MM.1S (cell line): Measurements from ENCODE around the gene MLF1.

Experiments used
- DNase-seq: peaks from one replicate; pipeline ENCODE4 v3.0.0-alpha.2; 2015
- H2AFZ ChIP-seq: fragments of 300-600 bp; sonication (generic); 2 replicates; pipeline ENCODE4 v1.6.0; 2016; ENCODE audit warnings: antibody characterized with exemption, low read length
- H3F3A ChIP-seq: fragments of 300-600 bp; sonication (generic); 2 replicates; pipeline ENCODE4 v1.6.1; 2016; ENCODE audit warnings: mild to moderate bottlenecking, antibody characterized with exemption, low read length, moderate library complexity, mixed read lengths; ENCODE audit not compliant: insufficient read depth
- H3K27ac ChIP-seq: fragments of 300-600 bp; sonication (generic); 2 replicates; pipeline ENCODE4 v1.5.1; 2016; ENCODE audit warnings: mild to moderate bottlenecking, low read length
- H3K27me3 ChIP-seq: fragments of 300-600 bp; sonication (generic); replicated peaks from 2 replicates; pipeline ENCODE4 v1.6.0; 2016; ENCODE audit warnings: low read length; ENCODE audit not compliant: insufficient read depth
- H3K36me3 ChIP-seq: fragments of 300-600 bp; sonication (generic); replicated peaks from 2 replicates; pipeline ENCODE4 v1.6.1; 2016; ENCODE audit warnings: mild to moderate bottlenecking, low read length, mixed read lengths; ENCODE audit not compliant: insufficient read depth
- H3K4me1 ChIP-seq: fragments of 300-600 bp; sonication (generic); 2 replicates; pipeline ENCODE4 v1.6.1; 2016; ENCODE audit warnings: low read length, mixed read lengths
- H3K4me2 ChIP-seq: fragments of 300-600 bp; sonication (generic); 2 replicates; pipeline ENCODE4 v1.6.0; 2016; ENCODE audit warnings: low read depth, low read length
- H3K4me3 ChIP-seq: fragments of 300-600 bp; sonication (generic); 2 replicates; pipeline ENCODE4 v1.5.1; 2016; ENCODE audit warnings: low read length, mixed read lengths
- H3K79me2 ChIP-seq: fragments of 300-600 bp; sonication (generic); 2 replicates; pipeline ENCODE4 v1.6.1; 2016; ENCODE audit warnings: mixed run types, low read length, mixed read lengths
- H3K9ac ChIP-seq: fragments of 300-600 bp; sonication (generic); 2 replicates; pipeline ENCODE4 v1.6.1; 2016; ENCODE audit warnings: low read length, mixed read lengths
- H3K9me2 ChIP-seq: fragments of 300-600 bp; sonication (generic); replicated peaks from 2 replicates; pipeline ENCODE4 v1.6.1; 2016; ENCODE audit warnings: mild to moderate bottlenecking, low read length, mixed read lengths; ENCODE audit not compliant: insufficient read depth
- H3K9me3 ChIP-seq: fragments of 300-600 bp; sonication (generic); replicated peaks from 2 replicates; pipeline ENCODE4 v1.6.1; 2016; ENCODE audit warnings: mild to moderate bottlenecking, low read length, mixed read lengths; ENCODE audit not compliant: insufficient read depth
- H4K20me1 ChIP-seq: fragments of 300-600 bp; sonication (generic); 2 replicates; pipeline ENCODE4 v1.6.1; 2016; ENCODE audit warnings: mild to moderate bottlenecking, low read length, moderate library complexity, mixed read lengths; ENCODE audit not compliant: insufficient read depth
- CTCF ChIP-seq: fragments of 300-600 bp; sonication (generic); IDR thresholded peaks from 2 replicates; pipeline ENCODE4 v1.5.1; 2016; ENCODE audit warnings: antibody characterized with exemption, low read length, mixed read lengths
- EZH2 ChIP-seq: fragments of 300-600 bp; sonication (generic); optimal IDR thresholded peaks from 2 replicates; pipeline ENCODE3; 2017; ENCODE audit warnings: low read depth, mild to moderate bottlenecking, antibody characterized with exemption, low read length, mixed read lengths
- EZH2phosphoT487 ChIP-seq: fragments of 300-600 bp; sonication (generic); IDR thresholded peaks from 2 replicates; pipeline ENCODE4 v1.6.1; 2018; ENCODE audit warnings: antibody characterized with exemption, low read length

MLF1 gene

DNA sequence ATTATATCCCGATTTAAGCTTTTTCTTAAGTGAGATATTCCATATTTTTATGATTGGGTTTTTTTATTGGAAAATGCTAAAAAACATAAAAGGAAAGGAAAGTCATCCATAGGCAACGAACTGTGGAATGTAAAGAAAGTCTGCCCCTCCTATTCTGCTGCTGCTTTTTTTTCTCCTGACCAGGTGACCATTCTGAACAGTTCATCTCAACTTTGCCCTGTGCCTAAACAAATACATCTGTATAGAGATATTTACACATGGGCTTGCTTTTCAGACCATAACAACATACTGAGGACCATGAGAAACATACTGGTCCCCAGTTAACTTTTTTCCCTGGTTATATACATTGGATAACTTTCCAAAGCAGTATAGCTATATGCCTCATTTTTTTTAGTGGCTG is 18.9 kb upstream of the MLF1 start:
- Histone ChIP-seq H3K4me1 (no peaks in the 10 kb centered on the region), H3K79me2 (no peaks in the 10 kb centered on the region), H3K9ac (no peak overlapping the region), H4K20me1 (no peaks in the 10 kb centered on the region), H2AFZ (no peak overlapping the region), H3K4me3 (no peak overlapping the region), H3K9me2 (no peaks in the 10 kb centered on the region), H3K4me2 (no peak overlapping the region), H3K27me3 (no peaks in the 10 kb centered on the region), H3F3A (no peaks in the 10 kb centered on the region), H3K36me3 (no peaks in the 10 kb centered on the region), H3K9me3 (no peaks in the 10 kb centered on the region), H3K27ac (no peak overlapping the region)
- no peak for DNase-seq
- TF ChIP-seq EZH2 (no peak), EZH2phosphoT487 (no peak), CTCF (no peak)

GRCh38 chr3:158559504-158559903 is 11.5 kb upstream of the MLF1 start:
- H3K36me3 ChIP-seq: no peaks in the 10 kb centered on the region
- H3K27ac ChIP-seq: no peak overlapping the region
- no peaks in the 10 kb centered on the region for H3K9me3 ChIP-seq
- no peaks in the 10 kb centered on the region for H3K27me3 ChIP-seq
- H3K9ac ChIP-seq: no peak overlapping the region
- H4K20me1 ChIP-seq: no peaks in the 10 kb centered on the region
- H3K4me3 ChIP-seq: no peak overlapping the region
- TF ChIP-seq CTCF: no peak
- no peak for TF ChIP-seq EZH2
- no peak for TF ChIP-seq EZH2phosphoT487
- no peak overlapping the region for H2AFZ ChIP-seq
- H3K9me2 ChIP-seq: no peaks in the 10 kb centered on the region
- H3K79me2 ChIP-seq: no peaks in the 10 kb centered on the region
- H3F3A ChIP-seq: no peaks in the 10 kb centered on the region
- no peak overlapping the region for H3K4me2 ChIP-seq
- no peak for DNase-seq
- H3K4me1 ChIP-seq: no peaks in the 10 kb centered on the region

DNA sequence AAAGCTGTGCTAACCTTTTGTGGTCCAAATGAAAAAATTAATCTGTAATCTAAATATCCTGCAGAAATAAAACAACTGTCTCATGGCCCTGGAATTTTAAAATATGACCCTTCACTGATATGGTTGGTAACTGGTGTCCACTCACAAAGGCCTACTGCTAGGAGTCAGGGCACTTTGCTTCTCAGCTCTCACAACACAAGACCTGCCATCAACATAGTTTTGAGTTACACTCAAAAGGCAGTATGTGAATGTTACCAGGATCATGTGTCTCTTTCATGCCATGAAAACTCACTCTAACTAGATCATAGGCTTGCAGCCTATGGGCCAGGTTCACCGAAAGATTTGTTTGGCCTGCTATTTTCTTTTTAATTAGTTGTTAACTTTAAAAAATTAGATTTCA is 10.0 kb upstream of the MLF1 start:
- no peaks in the 10 kb centered on the region for H3F3A ChIP-seq
- DNase-seq: no peak
- no peak for TF ChIP-seq EZH2phosphoT487
- no peak for TF ChIP-seq EZH2
- no peak for TF ChIP-seq CTCF
- H3K9me3 ChIP-seq: no peaks in the 10 kb centered on the region
- H3K36me3 ChIP-seq: no peaks in the 10 kb centered on the region
- no peaks in the 10 kb centered on the region for H3K79me2 ChIP-seq
- no peaks in the 10 kb centered on the region for H3K9me2 ChIP-seq
- no peak overlapping the region for H3K4me3 ChIP-seq
- no peak overlapping the region for H3K27ac ChIP-seq
- no peak overlapping the region for H2AFZ ChIP-seq
- H3K4me2 ChIP-seq: no peak overlapping the region
- no peaks in the 10 kb centered on the region for H3K4me1 ChIP-seq
- H4K20me1 ChIP-seq: no peaks in the 10 kb centered on the region
- no peaks in the 10 kb centered on the region for H3K27me3 ChIP-seq
- no peak overlapping the region for H3K9ac ChIP-seq

- H3K79me2 ChIP-seq: no peaks in the 10 kb centered on the region
- DNase-seq: no peak
- H3K4me1 ChIP-seq: no peaks in the 10 kb centered on the region
- TF ChIP-seq EZH2phosphoT487: no peak
- TF ChIP-seq CTCF: no peak
- TF ChIP-seq EZH2: no peak
- no peak overlapping the region for H3K4me3 ChIP-seq
- H3K27ac ChIP-seq: no peak overlapping the region
- H3K9me3 ChIP-seq: no peaks in the 10 kb centered on the region
- no peaks in the 10 kb centered on the region for H3K27me3 ChIP-seq
- no peak overlapping the region for H3K4me2 ChIP-seq
- no peaks in the 10 kb centered on the region for H4K20me1 ChIP-seq
- no peaks in the 10 kb centered on the region for H3K9me2 ChIP-seq
- no peak overlapping the region for H2AFZ ChIP-seq
- H3K9ac ChIP-seq: no peak overlapping the region
- H3K36me3 ChIP-seq: no peaks in the 10 kb centered on the region
- H3F3A ChIP-seq: no peaks in the 10 kb centered on the region
Observed at GRCh38 chr3:158562674-158563073, 8.3 kb upstream of the MLF1 start.
